GM19463 (cell line): ENCODE measurements around the gene KCNMA1.

ENCODE experiments used
- ATAC-seq: cut with Tn5 transposase; IDR thresholded peaks from one replicate; pipeline ENCODE4 v1.9.1; 2021; ENCODE audit warnings: mild to moderate bottlenecking, moderate library complexity; ENCODE audit not compliant: unreplicated experiment

KCNMA1 gene

GRCh38 chr10:77233466-77233865, 404.1 kb downstream of the KCNMA1 start:
- ATAC-seq = no peak

- ATAC-seq = no peak
These were observed 405.6 kb downstream of the KCNMA1 start for GRCh38 chr10:77231884-77232610.

GRCh38 chr10:77231375-77231774, 406.2 kb downstream of the KCNMA1 start:
- no peak for ATAC-seq

GRCh38 chr10:77230194-77230593, 407.4 kb downstream of the KCNMA1 start:
- no peak for ATAC-seq

- ATAC-seq = no peak
These were observed 407.9 kb downstream of the KCNMA1 start for GRCh38 chr10:77229704-77230103.

GRCh38 chr10:77228559-77228958, 409.0 kb downstream of the KCNMA1 start:
- ATAC-seq = no peak

- ATAC-seq = no peak
These were observed 410.6 kb downstream of the KCNMA1 start for GRCh38 chr10:77226853-77227565.

GRCh38 chr10:77226452-77226851, 411.2 kb downstream of the KCNMA1 start:
- no peak for ATAC-seq

GRCh38 chr10:77226020-77226419, 411.6 kb downstream of the KCNMA1 start:
- no peak for ATAC-seq

- ATAC-seq = no peak
These were observed 413.8 kb downstream of the KCNMA1 start for GRCh38 chr10:77223526-77224460.

GRCh38 chr10:77220150-77220549, 417.5 kb downstream of the KCNMA1 start:
- no peak for ATAC-seq

GRCh38 chr10:77219046-77219445, 418.6 kb downstream of the KCNMA1 start:
- no peak for ATAC-seq

- no peak for ATAC-seq
These were observed 422.8 kb downstream of the KCNMA1 start for GRCh38 chr10:77214799-77215198.

- ATAC-seq = no peak
These were observed 425.0 kb downstream of the KCNMA1 start for GRCh38 chr10:77212632-77213031.

GRCh38 chr10:77210645-77211044, 427.0 kb downstream of the KCNMA1 start:
- no peak for ATAC-seq

GRCh38 chr10:77208684-77209256, 428.8 kb downstream of the KCNMA1 start:
- no peak for ATAC-seq

- no peak for ATAC-seq
These were observed 429.8 kb downstream of the KCNMA1 start for GRCh38 chr10:77207828-77208185.

GRCh38 chr10:77207182-77207827, 430.3 kb downstream of the KCNMA1 start:
- no peak for ATAC-seq

GRCh38 chr10:77205135-77205534, 432.5 kb downstream of the KCNMA1 start:
- ATAC-seq = no peak

GRCh38 chr10:77204171-77204570, 433.4 kb downstream of the KCNMA1 start:
- ATAC-seq = no peak

- no peak for ATAC-seq
These were observed 434.8 kb downstream of the KCNMA1 start for GRCh38 chr10:77202857-77203256.
